ENCODE measurements around the gene PLD2.

Gene PLD2

DNA sequence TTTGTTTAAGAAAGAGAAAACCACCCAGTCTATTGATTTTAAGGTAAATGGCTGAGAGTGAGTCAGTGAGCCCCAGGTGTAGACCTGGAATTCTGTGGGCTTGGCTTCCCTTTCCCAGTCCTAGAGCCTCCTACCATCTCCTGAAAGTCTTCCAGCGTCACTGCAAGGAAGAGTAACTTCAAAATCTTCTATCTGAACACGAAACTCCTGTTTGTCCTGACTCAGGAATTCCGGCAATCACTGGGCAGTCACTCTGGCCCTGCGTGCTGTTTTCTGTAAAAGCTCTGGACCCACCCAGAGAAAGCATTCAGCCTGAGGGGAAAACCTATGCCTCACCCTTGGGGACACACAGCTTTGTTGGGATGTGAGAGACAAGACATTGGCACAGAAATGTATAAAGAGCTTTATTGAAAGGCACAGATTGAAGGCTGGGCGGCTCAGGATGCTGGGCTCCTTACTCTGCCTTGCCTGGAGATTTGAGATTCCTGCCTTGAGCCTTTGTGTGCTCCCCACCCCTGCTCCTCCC, 42.1 kb downstream of the PLD2 start:
- H2BK5ac ChIP-seq (ENCODE audit: low read length), result no peak overlapping the region
- H3K4me2 ChIP-seq (ENCODE audit: low read length), result no peak overlapping the region
- H2BK120ac ChIP-seq (ENCODE audit: low read depth, low read length), result no peak overlapping the region
- no peak overlapping the region for H2AK5ac ChIP-seq (ENCODE audit: low read length)
- H4K5ac ChIP-seq (ENCODE audit: low read length), result no peak overlapping the region
- no peak overlapping the region for H4K8ac ChIP-seq (ENCODE audit: low read depth, low read length)
- H3K23ac ChIP-seq (ENCODE audit: low read length), result no peak overlapping the region
- H3K79me1 ChIP-seq (ENCODE audit: low read length), result peaks cover 14% of the 10 kb centered on the region
- peak; percentile 55 for DNase-seq
- no peak overlapping the region for H3K9ac ChIP-seq (ENCODE audit: low read length)
- no peak overlapping the region for H3K4me3 ChIP-seq (ENCODE audit: low read length)
- no peaks in the 10 kb centered on the region for H3K27me3 ChIP-seq (ENCODE audit: insufficient read depth, low read length, poor library complexity)
- peaks cover 9% of the 10 kb centered on the region for H3K4me1 ChIP-seq (ENCODE audit: control insufficient read depth, low read depth, low read length)
- no peak overlapping the region for H3K18ac ChIP-seq (ENCODE audit: low read length)
- no peak overlapping the region for H2BK15ac ChIP-seq (replicated peaks; ENCODE audit: low read depth)
- H3K56ac ChIP-seq (ENCODE audit: low read length), result no peak overlapping the region
- H3K27ac ChIP-seq (ENCODE audit: low read depth, low read length), result no peak overlapping the region
- H3K79me2 ChIP-seq (ENCODE audit: control insufficient read depth, insufficient read depth, low read length), result no peaks in the 10 kb centered on the region
- H3K36me3 ChIP-seq (ENCODE audit: control insufficient read depth, insufficient read depth, low read length), result no peaks in the 10 kb centered on the region
- H3K4ac ChIP-seq (ENCODE audit: low read depth, low read length), result no peak overlapping the region
- no CpG with 5 or more reads among the region's 5 CpGs for WGBS (ENCODE audit: extremely low coverage, insufficient coverage, low lambda C conversion rate)

DNA sequence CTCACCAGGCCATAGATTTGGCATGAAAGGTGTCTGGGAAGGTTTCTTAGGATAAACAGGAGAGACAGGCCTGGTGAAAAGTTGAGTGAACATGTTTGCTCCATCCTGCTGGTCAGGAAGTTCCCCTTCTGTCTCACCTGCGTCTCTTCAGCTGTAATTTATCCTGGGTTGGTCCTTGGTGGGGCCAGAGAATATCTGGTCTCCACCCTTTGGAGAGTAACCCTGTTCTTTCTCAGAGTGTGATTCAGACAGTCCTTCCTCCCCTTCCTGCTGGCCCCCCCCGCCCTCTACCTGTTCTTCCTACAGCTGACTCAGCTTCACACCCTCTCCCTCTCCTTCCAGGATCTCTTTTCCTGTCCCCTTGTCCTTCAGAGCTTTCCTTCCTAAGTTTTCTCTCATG, 43.3 kb downstream of the PLD2 start:
- Histone ChIP-seq H3K79me2 (ENCODE audit: control insufficient read depth, insufficient read depth, low read length) (no peaks in the 10 kb centered on the region), H3K18ac (ENCODE audit: low read length) (no peak overlapping the region), H3K36me3 (ENCODE audit: control insufficient read depth, insufficient read depth, low read length) (no peaks in the 10 kb centered on the region), H3K79me1 (ENCODE audit: low read length) (peaks cover 11% of the 10 kb centered on the region), H2BK120ac (ENCODE audit: low read depth, low read length) (no peak overlapping the region), H3K27ac (ENCODE audit: low read depth, low read length) (no peak overlapping the region), H3K56ac (ENCODE audit: low read length) (peak overlapping the region; percentile 20), H3K23ac (ENCODE audit: low read length) (no peak overlapping the region), H3K4me1 (ENCODE audit: control insufficient read depth, low read depth, low read length) (peaks cover 11% of the 10 kb centered on the region), H3K9ac (ENCODE audit: low read length) (no peak overlapping the region), H3K4me2 (ENCODE audit: low read length) (no peak overlapping the region), H2BK15ac (replicated peaks; ENCODE audit: low read depth) (no peak overlapping the region), H2BK5ac (ENCODE audit: low read length) (no peak overlapping the region), H3K4ac (ENCODE audit: low read depth, low read length) (no peak overlapping the region), H4K5ac (ENCODE audit: low read length) (no peak overlapping the region), H3K4me3 (ENCODE audit: low read length) (no peak overlapping the region), H4K8ac (ENCODE audit: low read depth, low read length) (no peak overlapping the region), H2AK5ac (ENCODE audit: low read length) (no peak overlapping the region), H3K27me3 (ENCODE audit: insufficient read depth, low read length, poor library complexity) (no peaks in the 10 kb centered on the region)
- WGBS (ENCODE audit: extremely low coverage, insufficient coverage, low lambda C conversion rate), result no CpG with 5 or more reads among the region's 2 CpGs
- no peak for DNase-seq

DNA sequence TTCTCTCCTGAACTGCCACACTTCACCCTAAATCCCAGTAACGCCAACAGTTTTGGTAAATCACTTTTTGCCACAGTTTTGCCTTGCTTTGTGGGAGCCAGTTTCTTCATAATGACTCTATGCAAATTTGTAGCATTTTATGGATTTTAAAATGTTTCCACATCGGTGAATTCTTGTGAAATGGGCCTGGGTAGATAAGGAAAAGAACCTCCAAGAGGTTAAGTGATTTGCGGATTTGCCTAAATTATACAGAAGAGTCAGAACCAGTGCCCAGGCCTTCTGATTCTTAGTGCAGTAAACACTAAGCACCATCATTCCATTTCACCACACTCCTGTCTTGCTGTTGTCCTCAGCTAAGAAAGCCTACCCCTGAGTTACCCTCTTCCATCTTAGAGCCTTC, 44.1 kb downstream of the PLD2 start:
- no CpG with 5 or more reads among the region's 3 CpGs for WGBS (ENCODE audit: extremely low coverage, insufficient coverage, low lambda C conversion rate)
- Histone ChIP-seq H3K27ac (ENCODE audit: low read depth, low read length) (peak overlapping the region; percentile 1), H3K36me3 (ENCODE audit: control insufficient read depth, insufficient read depth, low read length) (no peaks in the 10 kb centered on the region), H3K27me3 (ENCODE audit: insufficient read depth, low read length, poor library complexity) (no peaks in the 10 kb centered on the region), H3K56ac (ENCODE audit: low read length) (peak overlapping the region; percentile 68), H3K18ac (ENCODE audit: low read length) (no peak overlapping the region), H3K4me2 (ENCODE audit: low read length) (no peak overlapping the region), H3K79me1 (ENCODE audit: low read length) (peaks cover 9% of the 10 kb centered on the region), H3K4me1 (ENCODE audit: control insufficient read depth, low read depth, low read length) (peaks cover 11% of the 10 kb centered on the region), H3K9ac (ENCODE audit: low read length) (no peak overlapping the region), H2BK5ac (ENCODE audit: low read length) (no peak overlapping the region), H3K4ac (ENCODE audit: low read depth, low read length) (no peak overlapping the region), H4K5ac (ENCODE audit: low read length) (no peak overlapping the region), H3K79me2 (ENCODE audit: control insufficient read depth, insufficient read depth, low read length) (no peaks in the 10 kb centered on the region), H3K23ac (ENCODE audit: low read length) (no peak overlapping the region), H2BK15ac (replicated peaks; ENCODE audit: low read depth) (no peak overlapping the region), H4K8ac (ENCODE audit: low read depth, low read length) (no peak overlapping the region), H2BK120ac (ENCODE audit: low read depth, low read length) (no peak overlapping the region), H2AK5ac (ENCODE audit: low read length) (no peak overlapping the region), H3K4me3 (ENCODE audit: low read length) (no peak overlapping the region)
- DNase-seq, result no peak

DNA sequence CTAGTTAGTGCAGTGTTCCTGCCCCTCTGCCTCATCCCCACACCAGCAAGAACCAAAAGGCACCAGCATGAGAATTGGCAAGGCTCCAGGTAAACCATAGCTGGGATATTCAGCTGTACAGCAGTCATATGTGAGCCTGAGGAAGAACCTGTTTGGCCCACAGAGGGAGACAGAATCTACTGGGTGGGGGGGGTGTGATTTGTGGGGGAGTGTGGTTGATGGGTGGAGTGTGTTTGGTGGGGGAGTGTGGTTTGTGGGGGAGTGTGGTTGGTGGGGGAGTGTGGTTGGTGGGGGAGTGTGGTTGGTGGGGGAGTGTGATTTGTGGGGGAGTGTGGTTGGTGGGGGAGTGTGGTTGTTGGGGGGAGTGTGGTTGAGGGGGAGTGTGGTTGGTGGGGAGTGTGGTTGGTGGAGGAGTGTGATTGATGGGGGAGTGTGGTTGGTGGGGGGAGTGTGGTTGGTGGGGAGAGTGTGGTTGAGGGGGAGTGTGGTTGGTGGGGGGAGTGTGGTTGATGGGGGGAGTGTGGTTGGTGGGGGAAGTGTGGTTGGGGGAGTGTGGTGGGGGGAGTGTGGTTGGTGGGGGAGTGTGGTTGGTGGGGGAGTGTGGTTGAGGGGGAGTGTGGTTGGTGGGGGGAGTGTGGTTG, 45.7 kb downstream of the PLD2 start:
- H4K5ac ChIP-seq (ENCODE audit: low read length), result no peak overlapping the region
- H3K4me3 ChIP-seq (ENCODE audit: low read length), result no peak overlapping the region
- H3K79me1 ChIP-seq (ENCODE audit: low read length), result peaks cover 5% of the 10 kb centered on the region
- no peak overlapping the region for H3K27ac ChIP-seq (ENCODE audit: low read depth, low read length)
- H3K36me3 ChIP-seq (ENCODE audit: control insufficient read depth, insufficient read depth, low read length), result no peaks in the 10 kb centered on the region
- peaks cover 13% of the 10 kb centered on the region for H3K4me1 ChIP-seq (ENCODE audit: control insufficient read depth, low read depth, low read length)
- no peak overlapping the region for H2BK15ac ChIP-seq (replicated peaks; ENCODE audit: low read depth)
- no peak overlapping the region for H3K56ac ChIP-seq (ENCODE audit: low read length)
- H2AK5ac ChIP-seq (ENCODE audit: low read length), result no peak overlapping the region
- no peaks in the 10 kb centered on the region for H3K79me2 ChIP-seq (ENCODE audit: control insufficient read depth, insufficient read depth, low read length)
- no peak overlapping the region for H3K18ac ChIP-seq (ENCODE audit: low read length)
- no peak overlapping the region for H2BK5ac ChIP-seq (ENCODE audit: low read length)
- H2BK120ac ChIP-seq (ENCODE audit: low read depth, low read length), result no peak overlapping the region
- H3K23ac ChIP-seq (ENCODE audit: low read length), result no peak overlapping the region
- no peaks in the 10 kb centered on the region for H3K27me3 ChIP-seq (ENCODE audit: insufficient read depth, low read length, poor library complexity)
- H4K8ac ChIP-seq (ENCODE audit: low read depth, low read length), result no peak overlapping the region
- no peak overlapping the region for H3K9ac ChIP-seq (ENCODE audit: low read length)
- no peak for DNase-seq
- no peak overlapping the region for H3K4me2 ChIP-seq (ENCODE audit: low read length)
- H3K4ac ChIP-seq (ENCODE audit: low read depth, low read length), result no peak overlapping the region

DNA sequence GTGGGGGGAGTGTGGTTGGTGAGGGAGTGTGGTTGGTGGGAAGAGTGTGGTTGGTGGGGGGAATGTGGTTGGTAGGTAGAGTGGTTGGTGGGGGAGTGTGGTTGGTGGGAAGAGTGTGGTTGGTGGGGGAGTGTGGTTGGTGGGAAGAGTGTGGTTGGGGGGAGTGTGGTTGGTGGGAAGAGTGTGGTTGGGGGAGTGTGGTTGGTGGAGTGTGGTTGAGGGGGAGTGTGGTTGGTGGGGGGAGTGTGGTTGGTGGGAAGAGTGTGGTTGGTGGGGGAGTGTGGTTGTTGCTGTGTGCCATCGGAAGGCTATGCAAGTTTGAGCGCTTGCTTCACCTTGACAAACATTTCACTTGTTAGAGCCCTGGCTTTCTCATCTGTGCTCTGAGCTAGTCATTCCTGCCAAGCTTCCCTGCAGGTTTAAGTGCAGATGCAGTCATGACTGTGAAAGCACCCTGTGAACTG, 46.3 kb downstream of the PLD2 start:
- Histone ChIP-seq H2AK5ac (ENCODE audit: low read length) (no peak overlapping the region), H3K9ac (ENCODE audit: low read length) (no peak overlapping the region), H3K18ac (ENCODE audit: low read length) (no peak overlapping the region), H2BK120ac (ENCODE audit: low read depth, low read length) (no peak overlapping the region), H4K8ac (ENCODE audit: low read depth, low read length) (no peak overlapping the region), H3K4me3 (ENCODE audit: low read length) (no peak overlapping the region), H2BK15ac (replicated peaks; ENCODE audit: low read depth) (no peak overlapping the region), H3K27ac (ENCODE audit: low read depth, low read length) (no peak overlapping the region), H3K56ac (ENCODE audit: low read length) (no peak overlapping the region), H3K79me2 (ENCODE audit: control insufficient read depth, insufficient read depth, low read length) (no peaks in the 10 kb centered on the region), H3K36me3 (ENCODE audit: control insufficient read depth, insufficient read depth, low read length) (no peaks in the 10 kb centered on the region), H3K4me2 (ENCODE audit: low read length) (no peak overlapping the region), H3K4me1 (ENCODE audit: control insufficient read depth, low read depth, low read length) (peaks cover 16% of the 10 kb centered on the region), H2BK5ac (ENCODE audit: low read length) (no peak overlapping the region), H4K5ac (ENCODE audit: low read length) (no peak overlapping the region), H3K79me1 (ENCODE audit: low read length) (peaks cover 5% of the 10 kb centered on the region), H3K27me3 (ENCODE audit: insufficient read depth, low read length, poor library complexity) (no peaks in the 10 kb centered on the region), H3K4ac (ENCODE audit: low read depth, low read length) (no peak overlapping the region), H3K23ac (ENCODE audit: low read length) (no peak overlapping the region)
- DNase-seq, result no peak
- WGBS (ENCODE audit: extremely low coverage, insufficient coverage, low lambda C conversion rate), result no CpG with 5 or more reads among the region's 2 CpGs

Measured in mesendoderm (in vitro differentiated cells).